H1 (cell line): ENCODE measurements around the gene PLEKHO1. TPM values are rescaled to one million over a fixed set of nuclear protein-coding genes. Genes with fewer than 3 reads are reported as not detected.

ENCODE experiments used
- CTCF ChIA-PET: fragments of 300-600 bp; sonication (Branson Sonifier 250); formaldehyde crosslinking; loops from one replicate; lab custom pipeline; 2021; ENCODE audit not compliant: partially characterized antibody; lab: Charles Lee
- POLR2A ChIA-PET: fragments of 300-600 bp; sonication (Branson Sonifier 250); formaldehyde crosslinking; loops from one replicate; lab custom pipeline; 2021; ENCODE audit warnings: inconsistent platforms; ENCODE audit not compliant: partially characterized antibody; lab: Charles Lee
- DNase-seq, 2 experiments: peaks; one replicate each; pipeline versions ENCODE4 v3.0.0 to v3.0.0-alpha.2; 2010 to 2022; ENCODE audit warnings: low spot score in 2 of 2, low read depth in 1 of 2, mixed read lengths in 1 of 2
- FAIRE-seq: peaks from 2 replicates; lab custom pipeline; 2011; peaks lifted over from hg19 to GRCh38; lab: Jason Lieb, UNC
- H2AFZ ChIP-seq: 2 replicates; pipeline ENCODE4 v1.8.1; 2012; ENCODE audit warnings: low read length, inconsistent platforms
- H2AK5ac ChIP-seq: 2 replicates; pipeline ENCODE4 v1.6.1; 2013; ENCODE audit warnings: low read depth, low read length
- H2BK120ac ChIP-seq: replicated peaks from 2 replicates; pipeline ENCODE3; 2013; ENCODE audit warnings: low read depth, low read length, inconsistent platforms
- H2BK12ac ChIP-seq: 2 replicates; pipeline ENCODE4 v1.6.1; 2013; ENCODE audit warnings: low read depth, low read length
- H2BK15ac ChIP-seq: 2 replicates; pipeline ENCODE4 v1.6.1; 2013; ENCODE audit warnings: low read length
- H2BK20ac ChIP-seq: 2 replicates; pipeline ENCODE4 v1.6.1; 2013; ENCODE audit warnings: low read length
- H2BK5ac ChIP-seq: 2 replicates; pipeline ENCODE4 v1.6.1; 2013; ENCODE audit warnings: low read depth, low read length
- H3K14ac ChIP-seq: 2 replicates; pipeline ENCODE4 v1.6.1; 2013; ENCODE audit warnings: inconsistent platforms; ENCODE audit not compliant: insufficient read length
- H3K18ac ChIP-seq: 2 replicates; pipeline ENCODE4 v1.6.1; 2013; ENCODE audit warnings: low read length; ENCODE audit errors: extremely low read depth
- H3K23ac ChIP-seq: 2 replicates; pipeline ENCODE4 v1.6.1; 2013; ENCODE audit warnings: inconsistent platforms; ENCODE audit not compliant: insufficient read length
- H3K23me2 ChIP-seq: 2 replicates; pipeline ENCODE4 v1.6.1; 2013; ENCODE audit warnings: low read depth, low read length
- H3K27ac ChIP-seq: 2 replicates; pipeline ENCODE4 v1.6.1; 2011; ENCODE audit warnings: low read depth, low read length, inconsistent platforms
- H3K27me3 ChIP-seq, 4 experiments: replicated peaks in 1 of 4; 1 replicate in 1 of 4; 2 replicates in 3 of 4; pipeline versions ENCODE4 v1.6.1 to v1.8.1; 2011 to 2013; ENCODE audit warnings: low read length in 3 of 4, mild to moderate bottlenecking in 3 of 4, inconsistent platforms in 2 of 4, mixed read lengths in 2 of 4, moderate library complexity in 1 of 4; ENCODE audit not compliant: control insufficient read depth in 3 of 4, insufficient read depth in 3 of 4; ENCODE audit errors: extremely low read depth in 1 of 4
- H3K36me3 ChIP-seq, 4 experiments: 2 replicates each; pipeline versions ENCODE4 v1.6.1 to v1.8.1; 2011 to 2013; ENCODE audit warnings: mild to moderate bottlenecking in 4 of 4, low read length in 3 of 4, moderate library complexity in 2 of 4, control low read depth in 1 of 4, inconsistent platforms in 1 of 4; ENCODE audit not compliant: insufficient read depth in 4 of 4, control insufficient read depth in 2 of 4
- H3K4ac ChIP-seq: replicated peaks from 2 replicates; pipeline ENCODE3; 2013; ENCODE audit warnings: low read length, low read depth, mixed read lengths, inconsistent platforms; ENCODE audit not compliant: insufficient read length
- H3K4me1 ChIP-seq, 4 experiments: replicated peaks in 1 of 4; 1 replicate in 1 of 4; 2 replicates in 3 of 4; pipeline versions ENCODE4 v1.6.1 to v1.8.1; 2011 to 2013; ENCODE audit warnings: low read length in 3 of 4, inconsistent platforms in 2 of 4, mixed read lengths in 1 of 4; ENCODE audit not compliant: insufficient read depth in 4 of 4, control insufficient read depth in 3 of 4
- H3K4me2 ChIP-seq, 2 experiments: 2 replicates each; pipeline versions ENCODE4 v1.6.1 to v1.8.1; 2011 to 2013; ENCODE audit warnings: low read depth in 2 of 2, low read length in 2 of 2, control low read depth in 1 of 2, inconsistent platforms in 1 of 2, mild to moderate bottlenecking in 1 of 2; ENCODE audit not compliant: insufficient read depth in 1 of 2
- H3K4me3 ChIP-seq, 4 experiments: fragments of 200-600, 300-600 bp in 1 of 4; sonication (generic), shearing (Covaris generic), sonication (Bioruptor Twin) in 1 of 4; 2 replicates each; pipeline versions ENCODE4 v1.5.1 to v1.8.1; 2011 to 2016; ENCODE audit warnings: low read length in 4 of 4, low read depth in 3 of 4, control low read depth in 2 of 4, inconsistent platforms in 2 of 4, mild to moderate bottlenecking in 2 of 4, mixed read lengths in 1 of 4, moderate library complexity in 1 of 4; ENCODE audit not compliant: insufficient read depth in 2 of 4; ENCODE audit errors: extremely low read depth in 1 of 4
- H3K56ac ChIP-seq: replicated peaks from 2 replicates; pipeline ENCODE3; 2013; ENCODE audit warnings: low read depth, mild to moderate bottlenecking, mixed read lengths, low read length, inconsistent platforms; ENCODE audit not compliant: insufficient read length
- H3K79me1 ChIP-seq: 2 replicates; pipeline ENCODE4 v1.6.1; 2013; ENCODE audit warnings: low read depth, low read length, control low read depth
- H3K79me2 ChIP-seq, 2 experiments: 2 replicates each; pipeline versions ENCODE4 v1.6.1 to v1.8.1; 2012 to 2013; ENCODE audit warnings: low read length in 2 of 2, mild to moderate bottlenecking in 2 of 2, inconsistent platforms in 1 of 2; ENCODE audit not compliant: insufficient read depth in 2 of 2, control insufficient read depth in 1 of 2
- H3K9ac ChIP-seq, 4 experiments: replicated peaks in 1 of 4; 1 replicate in 1 of 4; 2 replicates in 3 of 4; pipeline versions ENCODE4 v1.6.1 to v1.8.1; 2011 to 2013; ENCODE audit warnings: low read depth in 3 of 4, low read length in 3 of 4, control low read depth in 2 of 4, mild to moderate bottlenecking in 2 of 4, moderate library complexity in 2 of 4, inconsistent platforms in 1 of 4; ENCODE audit errors: extremely low read depth in 1 of 4
- H3K9me3 ChIP-seq, 2 experiments: 2 replicates each; pipeline versions ENCODE4 v1.6.1 to v1.8.1; 2012 to 2013; ENCODE audit warnings: mild to moderate bottlenecking in 2 of 2, moderate library complexity in 2 of 2, control low read depth in 1 of 2, inconsistent platforms in 1 of 2, low read depth in 1 of 2, low read length in 1 of 2, mixed read lengths in 1 of 2; ENCODE audit not compliant: insufficient read depth in 2 of 2
- H4K20me1 ChIP-seq, 2 experiments: replicated peaks in 1 of 2; 2 replicates each; pipeline versions ENCODE3 to v1.8.1; 2011 to 2013; ENCODE audit warnings: inconsistent platforms in 2 of 2, low read length in 2 of 2, mild to moderate bottlenecking in 1 of 2; ENCODE audit not compliant: insufficient read depth in 2 of 2, control insufficient read depth in 1 of 2
- H4K5ac ChIP-seq: 2 replicates; pipeline ENCODE4 v1.6.1; 2013; ENCODE audit warnings: low read length, low read depth, mixed read lengths, inconsistent platforms; ENCODE audit not compliant: insufficient read length
- H4K8ac ChIP-seq: 2 replicates; pipeline ENCODE4 v1.8.0; 2013; ENCODE audit warnings: mild to moderate bottlenecking, moderate library complexity, low read length, inconsistent platforms; ENCODE audit not compliant: insufficient read depth; ENCODE audit errors: extremely low read depth
- H4K91ac ChIP-seq: replicated peaks from 2 replicates; pipeline ENCODE3; 2013; ENCODE audit warnings: low read length, mixed read lengths, inconsistent platforms; ENCODE audit not compliant: insufficient read length
- NANOG ChIP-seq: IDR thresholded peaks from 2 replicates; pipeline ENCODE4 v1.6.1; 2011; ENCODE audit warnings: low read length, low read depth, mild to moderate bottlenecking, inconsistent platforms; ENCODE audit not compliant: insufficient read depth, poor library complexity, severe bottlenecking
- WGBS, 2 experiments: shearing (Covaris generic) in 1 of 2; methylation state at CpG; one replicate each; pipeline versions ENCODE4 v1.1.6 to v1.1.7; 2013 to 2015; ENCODE audit warnings: low lambda C conversion rate in 2 of 2, mixed read lengths in 2 of 2, inconsistent platforms in 1 of 2, low coverage in 1 of 2, missing lambda C conversion rate in 1 of 2; ENCODE audit not compliant: insufficient replicate concordance in 2 of 2, insufficient coverage in 1 of 2, insufficient read length in 1 of 2; ENCODE audit errors: extremely low coverage in 1 of 2, missing lambda C conversion rate in 1 of 2; 5-methylcytosine and 5-hydroxymethylcytosine counted together
- polyA plus RNA-seq, 7 experiments: library from polyadenylated mRNA; depleted of rRNA in 3 of 7; stranded (reverse) in 5 of 7; unstranded in 2 of 7; fragments of >200 nt in 5 of 7; fragments of 200-250 nt in 2 of 7; gene quantifications; 1 replicate in 5 of 7; 2 replicates in 1 of 7; 4 replicates in 1 of 7; pipeline versions ENCODE4 v1.2.1 to v1.2.3, GENCODE V29; 2011 to 2013; ENCODE audit warnings: missing spikeins in 2 of 7, mixed read lengths in 2 of 7
- total RNA-seq: library from RNA; stranded (reverse); fragmentation: NEBNext Ultra II Directional; extraction: Animal tissue kit (Norgen Biotek cat#: 25700); gene quantifications from 2 replicates; pipeline ENCODE4 v1.2.1, GENCODE V29; 2021

PLEKHO1 gene
- total and polyA plus RNA-seq, 2 of the 8 experiments (the other 6 are each of a cell fraction or from before 2014, with no cell fraction given), result 23.2 to 37.0 TPM

DNA sequence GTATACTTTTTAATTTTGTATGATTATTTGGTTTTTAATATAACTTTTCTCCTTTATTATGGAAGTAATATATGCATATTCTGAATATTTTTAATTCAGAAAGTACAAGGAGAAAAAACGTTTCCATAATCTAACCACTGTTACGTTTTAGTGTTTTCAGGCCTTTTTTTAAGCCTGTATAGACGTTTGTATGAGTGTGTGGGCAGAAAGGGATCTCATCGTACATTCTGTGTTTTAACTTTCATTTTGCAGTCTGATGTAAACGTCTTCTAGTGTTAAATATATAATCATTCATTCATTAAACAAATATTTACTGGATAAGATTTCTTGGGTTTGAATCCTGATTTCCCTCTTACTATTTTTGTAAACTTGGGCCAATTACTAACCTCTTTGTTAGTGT, 38.0 kb upstream of the PLEKHO1 start:
- Histone ChIP-seq H3K56ac (no peak overlapping the region), H3K27ac (no peak overlapping the region), H4K20me1 (no peaks in the 10 kb centered on the region), H2BK5ac (no peak overlapping the region), H3K79me1 (no peaks in the 10 kb centered on the region), H2BK15ac (no peak overlapping the region), H2AFZ (no peak overlapping the region), H3K4me3 (no peak overlapping the region), H3K4me1 (no peaks in the 10 kb centered on the region), H3K23ac (no peak overlapping the region), H3K4me2 (no peak overlapping the region), H3K9me3 (peaks cover 2 to 4% of the 10 kb centered on the region in 2 experiments; a peak in 1 of 4 replicates), H3K23me2 (no peaks in the 10 kb centered on the region), H4K8ac (no peak overlapping the region), H3K18ac (no peak overlapping the region), H3K4ac (no peak overlapping the region), H2AK5ac (no peak overlapping the region), H4K91ac (no peak overlapping the region), H3K36me3 (peaks cover 0 to 4% (median 0%) of the 10 kb centered on the region in 4 experiments; a peak in 1 of 8 replicates), H2BK20ac (no peak overlapping the region), H3K9ac (no peak overlapping the region), H3K14ac (no peak overlapping the region), H2BK12ac (no peak overlapping the region), H3K79me2 (no peaks in the 10 kb centered on the region), H2BK120ac (no peak overlapping the region), H3K27me3 (no peaks in the 10 kb centered on the region), H4K5ac (no peak overlapping the region)
- no peak for FAIRE-seq
- POLR2A ChIA-PET, result no interaction called here
- no peak for TF ChIP-seq NANOG
- no peak for DNase-seq
- CTCF ChIA-PET, result interaction anchor here (1.3 to 1.8 kb wide), 2 partner anchors 8 to 15 kb away, joined by 3 to 4 read pairs; no protein-coding TSS in a partner anchor
- 84% methylated on average over 5 of the region's 5 CpGs; no CpG with 5 or more reads in 1 of the 2 experiments for WGBS, 2 experiments
